HUES64 (cell line): Measurements from ENCODE around the gene SECISBP2L.

Source experiments
- H3K27ac ChIP-seq: 2 replicates; pipeline ENCODE4 v1.7.0; 2013; ENCODE audit warnings: low read depth, low read length, inconsistent platforms
- H3K27me3 ChIP-seq: 2 replicates; pipeline ENCODE4 v1.6.1; 2013; ENCODE audit warnings: mild to moderate bottlenecking, low read length; ENCODE audit not compliant: insufficient read depth
- H3K36me3 ChIP-seq: 2 replicates; pipeline ENCODE4 v1.6.1; 2013; ENCODE audit warnings: mild to moderate bottlenecking, low read length; ENCODE audit not compliant: insufficient read depth
- H3K4me1 ChIP-seq: 2 replicates; pipeline ENCODE4 v1.6.1; 2013; ENCODE audit warnings: mild to moderate bottlenecking, low read length, moderate library complexity; ENCODE audit not compliant: insufficient read depth
- H3K4me3 ChIP-seq: 2 replicates; pipeline ENCODE4 v1.5.1; 2013; ENCODE audit warnings: mild to moderate bottlenecking, low read length, moderate library complexity
- H3K9ac ChIP-seq: 2 replicates; pipeline ENCODE4 v1.6.1; 2013; ENCODE audit warnings: mild to moderate bottlenecking, low read depth, low read length
- H3K9me3 ChIP-seq: 2 replicates; pipeline ENCODE4 v1.6.1; 2013; ENCODE audit warnings: low read depth, low read length; ENCODE audit not compliant: insufficient read depth
- WGBS: fragments of 150-250, 120-280 bp; methylation state at CpG from one replicate; pipeline ENCODE4 v1.1.7; 2013; ENCODE audit warnings: missing lambda C conversion rate; 5-methylcytosine and 5-hydroxymethylcytosine counted together

Gene SECISBP2L

DNA sequence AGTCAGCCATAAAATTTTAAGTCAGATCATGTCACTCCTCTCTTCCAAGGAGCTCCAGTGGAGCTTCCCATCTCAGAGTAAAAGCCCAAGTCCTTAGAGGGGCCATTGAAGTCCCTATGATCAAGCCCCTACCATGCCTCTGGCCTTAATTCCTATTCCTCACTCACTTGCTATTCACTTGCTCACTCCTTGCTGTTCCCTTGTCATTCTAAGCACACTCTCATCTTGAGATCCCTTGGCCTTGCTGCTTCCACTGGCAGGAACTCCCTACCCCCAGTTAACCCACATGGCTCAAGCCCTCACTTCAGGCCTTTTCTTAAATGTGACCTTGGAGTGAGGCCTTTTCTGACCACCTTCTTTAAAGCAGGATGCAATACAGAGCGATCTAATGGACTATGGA, 12.3 kb upstream of the SECISBP2L start:
- peaks cover 6% of the 10 kb centered on the region for H3K4me1 ChIP-seq
- WGBS, result 88% methylated on average over 1 of the region's 1 CpG

DNA sequence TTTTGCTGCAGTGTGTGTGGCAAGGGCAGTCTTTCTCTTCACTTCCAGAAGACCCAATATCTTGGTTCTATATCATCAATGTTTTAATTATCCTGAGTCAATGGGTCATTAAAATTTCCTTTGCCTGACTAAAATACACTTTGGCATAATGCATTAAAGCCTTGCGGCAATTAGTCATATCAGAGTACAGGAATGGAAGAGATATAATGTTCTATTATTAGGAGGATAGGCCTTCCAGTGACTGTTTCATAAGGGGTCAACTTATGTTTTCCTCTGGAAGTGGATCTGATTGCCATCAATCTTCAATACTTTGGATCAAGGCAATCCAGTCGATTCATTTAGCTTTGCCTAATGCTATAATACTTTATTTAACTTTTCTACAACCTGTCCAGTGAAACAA, 9.4 kb upstream of the SECISBP2L start:
- H3K9ac ChIP-seq, result no peak overlapping the region
- H3K4me3 ChIP-seq, result no peak overlapping the region
- 96% methylated on average over 2 of the region's 2 CpGs for WGBS
- no peak overlapping the region for H3K27ac ChIP-seq
- H3K9me3 ChIP-seq, result 0 out of 2 replicates have a peak, but pooled peaks cover 3% of the 10 kb centered on the region
- H3K27me3 ChIP-seq, result no peaks in the 10 kb centered on the region
- H3K4me1 ChIP-seq, result no peaks in the 10 kb centered on the region
- H3K36me3 ChIP-seq, result no peaks in the 10 kb centered on the region

More for the DNA sequence above, 12.3 kb upstream of the SECISBP2L start:
- no peak overlapping the region for H3K9ac ChIP-seq
- peaks cover 3% of the 10 kb centered on the region; the same call in 1 of the 2 replicates for H3K27me3 ChIP-seq
- H3K9me3 ChIP-seq, result no peaks in the 10 kb centered on the region
- no peak overlapping the region for H3K27ac ChIP-seq
- H3K36me3 ChIP-seq, result no peaks in the 10 kb centered on the region
- H3K4me3 ChIP-seq, result no peak overlapping the region

DNA sequence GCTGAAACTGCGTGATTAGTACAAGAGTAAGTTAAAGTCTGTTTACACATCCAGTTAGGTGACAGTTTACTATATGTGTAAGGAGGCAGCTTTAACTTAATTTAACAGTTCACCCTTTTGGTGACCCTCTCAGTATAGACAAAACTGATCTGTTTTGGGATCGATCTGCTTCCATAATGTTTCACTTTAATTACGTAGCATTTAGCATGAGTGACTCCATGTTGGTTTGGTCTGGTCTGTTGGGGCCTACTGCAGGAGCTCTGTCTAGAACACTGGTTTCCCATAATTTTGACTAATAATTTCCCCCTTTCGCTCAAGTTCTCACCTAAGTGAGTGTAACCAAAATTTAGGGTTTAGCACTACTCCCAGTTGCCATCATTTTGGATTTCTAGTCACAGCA, 6.4 kb upstream of the SECISBP2L start:
- H3K9me3 ChIP-seq, result 0 out of 2 replicates have a peak, but pooled peaks cover 3% of the 10 kb centered on the region
- no peaks in the 10 kb centered on the region for H3K27me3 ChIP-seq
- no peak overlapping the region for H3K27ac ChIP-seq
- H3K36me3 ChIP-seq, result no peaks in the 10 kb centered on the region
- H3K4me1 ChIP-seq, result no peaks in the 10 kb centered on the region
- no peak overlapping the region for H3K9ac ChIP-seq
- WGBS, result 93% methylated on average over 4 of the region's 4 CpGs
- no peak overlapping the region for H3K4me3 ChIP-seq

DNA sequence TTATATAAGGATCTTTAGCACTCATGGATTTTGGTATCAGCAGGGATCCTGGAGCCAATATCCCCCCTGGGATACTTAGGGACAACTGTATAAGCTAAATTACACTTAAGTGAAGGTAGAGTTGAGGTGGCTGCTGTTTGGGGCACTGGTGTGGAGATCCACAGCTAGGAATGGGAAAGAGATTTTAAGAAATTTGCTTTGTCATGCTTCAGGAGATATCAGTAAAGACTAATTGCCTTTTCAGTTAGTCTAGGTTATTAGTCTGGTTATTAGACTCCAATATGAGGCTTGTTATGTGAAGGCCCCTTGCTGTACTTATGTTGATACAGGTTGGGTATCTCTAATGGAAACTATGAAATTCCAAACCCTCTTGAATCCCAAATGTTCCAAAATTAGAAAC, 1.2 kb upstream of the SECISBP2L start:
- Histone ChIP-seq H3K4me1 (peaks cover 14% of the 10 kb centered on the region; the same call in 1 of the 2 replicates), H3K9me3 (0 out of 2 replicates have a peak, but pooled peaks cover 3% of the 10 kb centered on the region), H3K27ac (no peak overlapping the region), H3K36me3 (no peaks in the 10 kb centered on the region), H3K27me3 (no peaks in the 10 kb centered on the region), H3K4me3 (no peak overlapping the region), H3K9ac (no peak overlapping the region)

DNA sequence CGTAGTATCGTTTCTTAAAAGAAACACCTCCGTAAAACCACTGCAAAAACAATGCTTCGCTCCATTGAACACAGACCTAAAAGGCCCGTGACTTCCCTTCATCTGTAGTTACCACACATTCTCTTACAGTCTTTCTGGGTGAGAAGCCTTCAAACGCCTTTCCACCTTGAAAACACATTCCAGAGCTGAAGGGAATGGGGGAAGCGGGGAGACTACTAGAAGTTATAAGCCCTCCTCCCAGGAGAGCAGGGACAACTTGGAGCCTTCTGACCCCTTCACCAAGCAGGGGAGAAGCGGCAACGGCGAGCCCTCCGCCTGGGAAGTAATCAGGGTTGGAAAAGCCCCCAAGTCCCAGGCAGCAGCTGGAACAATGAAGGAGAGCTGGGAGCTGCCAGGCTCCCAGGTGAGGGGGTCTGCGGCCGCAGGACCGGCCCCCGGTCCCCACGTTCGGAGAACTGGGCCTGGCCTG, 461 bp downstream of the SECISBP2L start:
- under 1% methylated on average over 17 of the region's 17 CpGs for WGBS
- peaks cover 14% of the 10 kb centered on the region; the same call in 1 of the 2 replicates for H3K4me1 ChIP-seq

DNA sequence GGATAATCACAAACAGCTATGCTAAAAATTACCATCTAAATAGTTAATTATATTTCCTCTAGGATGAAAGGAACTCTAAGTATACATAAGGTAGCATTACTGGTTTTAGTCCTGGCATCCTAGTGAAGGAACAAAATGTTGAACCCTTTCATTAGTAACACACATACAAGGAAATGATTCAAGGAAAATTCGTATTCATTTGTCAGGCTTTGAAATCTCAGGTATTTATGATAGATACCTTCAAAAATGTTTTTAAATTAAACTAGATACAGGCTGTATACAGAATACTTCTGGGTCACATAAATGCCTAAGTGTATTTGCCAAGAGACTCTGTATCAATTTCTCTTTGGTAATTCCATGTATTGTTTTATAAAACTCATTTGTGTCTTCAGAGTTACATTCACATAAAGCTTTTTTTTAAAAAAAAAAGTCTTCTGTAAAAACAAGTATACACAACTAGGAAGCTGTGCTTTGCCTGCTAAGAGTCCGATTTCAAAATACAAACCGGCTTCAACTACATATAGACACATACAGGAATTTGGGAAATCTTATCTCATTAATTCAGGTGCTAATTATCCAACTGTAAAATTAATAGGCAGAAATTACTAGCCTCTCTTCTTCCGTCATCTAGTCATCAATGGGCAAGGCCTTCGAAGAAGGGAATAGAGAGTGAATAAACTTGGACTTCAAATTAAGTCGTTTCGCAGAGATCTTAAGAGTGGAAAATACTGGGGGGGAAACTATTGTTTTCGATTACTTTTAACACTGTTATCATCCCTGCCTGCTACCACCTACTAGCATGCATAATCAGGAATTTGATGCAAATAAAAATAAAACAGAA, 1.3 kb downstream of the SECISBP2L start:
- Histone ChIP-seq H3K27ac (peak overlapping the region; percentile 65; the same call in 1 of the 2 replicates), H3K9me3 (no peaks in the 10 kb centered on the region)
- WGBS, result 17% methylated on average over 6 of the region's 8 CpGs

More for the DNA sequence above, 461 bp downstream of the SECISBP2L start:
- Histone ChIP-seq H3K36me3 (0 out of 2 replicates have a peak, but pooled peaks cover 3% of the 10 kb centered on the region), H3K27ac (peak overlapping the region; percentile 65), H3K27me3 (no peaks in the 10 kb centered on the region), H3K9me3 (no peaks in the 10 kb centered on the region), H3K9ac (peak overlapping the region; percentile 84), H3K4me3 (peak overlapping the region; percentile 76)

DNA sequence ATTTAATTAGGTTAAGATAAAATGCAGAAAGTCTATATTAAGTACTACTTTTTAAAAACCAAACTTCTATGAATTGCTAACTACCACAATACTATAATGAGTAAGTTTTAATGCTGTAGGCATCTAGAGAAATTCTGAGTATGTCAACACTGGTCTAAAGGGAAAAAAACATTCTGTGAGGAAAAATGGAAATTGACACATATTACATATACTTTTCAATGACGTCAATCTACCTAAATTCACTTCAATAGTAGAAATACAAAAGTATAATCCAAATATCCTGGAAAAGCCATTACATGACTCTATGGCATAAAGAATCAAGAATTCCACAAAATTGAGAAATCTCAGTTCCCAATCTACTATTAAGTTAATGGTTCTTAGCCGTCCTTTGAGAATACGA, 2.2 kb downstream of the SECISBP2L start:
- Histone ChIP-seq H3K4me3 (peak overlapping the region; percentile 76), H3K4me1 (peaks cover 14% of the 10 kb centered on the region; the same call in 1 of the 2 replicates), H3K36me3 (0 out of 2 replicates have a peak, but pooled peaks cover 3% of the 10 kb centered on the region), H3K9me3 (no peaks in the 10 kb centered on the region), H3K27ac (no peak overlapping the region), H3K27me3 (no peaks in the 10 kb centered on the region), H3K9ac (0 out of 2 replicates have a peak overlapping the region, but pooled peaks have one; percentile 16)
- WGBS, result 93% methylated on average over 3 of the region's 3 CpGs

More for the DNA sequence above, 1.3 kb downstream of the SECISBP2L start:
- Histone ChIP-seq H3K27me3 (no peaks in the 10 kb centered on the region), H3K4me1 (peaks cover 14% of the 10 kb centered on the region; the same call in 1 of the 2 replicates), H3K36me3 (0 out of 2 replicates have a peak, but pooled peaks cover 3% of the 10 kb centered on the region), H3K9ac (peak overlapping the region; percentile 84), H3K4me3 (peak overlapping the region; percentile 76)

DNA sequence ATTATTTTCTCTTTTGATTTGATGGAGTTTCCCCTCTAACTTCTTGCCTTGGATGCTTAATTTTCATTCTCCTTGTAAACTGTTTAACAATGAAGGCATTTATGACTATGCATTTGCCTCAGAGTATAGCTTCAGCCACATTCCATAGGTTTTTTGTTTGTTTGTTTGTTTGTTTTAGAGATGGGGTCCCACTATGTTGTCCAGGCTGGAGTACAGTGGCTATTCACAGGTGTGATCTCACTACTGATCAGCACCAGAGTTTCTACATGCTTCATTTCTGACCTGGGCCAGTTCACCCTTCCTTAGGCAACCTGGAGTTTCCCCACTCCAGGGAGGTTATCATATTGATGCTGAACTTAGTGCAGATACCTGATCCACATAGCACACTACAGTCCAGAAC, 4.1 kb downstream of the SECISBP2L start:
- no peaks in the 10 kb centered on the region for H3K27me3 ChIP-seq
- no peak overlapping the region for H3K9ac ChIP-seq
- H3K4me3 ChIP-seq, result no peak overlapping the region
- no peaks in the 10 kb centered on the region for H3K9me3 ChIP-seq
- H3K4me1 ChIP-seq, result peaks cover 14% of the 10 kb centered on the region; the same call in 1 of the 2 replicates
- H3K27ac ChIP-seq, result no peak overlapping the region
- 0 out of 2 replicates have a peak, but pooled peaks cover 3% of the 10 kb centered on the region for H3K36me3 ChIP-seq

DNA sequence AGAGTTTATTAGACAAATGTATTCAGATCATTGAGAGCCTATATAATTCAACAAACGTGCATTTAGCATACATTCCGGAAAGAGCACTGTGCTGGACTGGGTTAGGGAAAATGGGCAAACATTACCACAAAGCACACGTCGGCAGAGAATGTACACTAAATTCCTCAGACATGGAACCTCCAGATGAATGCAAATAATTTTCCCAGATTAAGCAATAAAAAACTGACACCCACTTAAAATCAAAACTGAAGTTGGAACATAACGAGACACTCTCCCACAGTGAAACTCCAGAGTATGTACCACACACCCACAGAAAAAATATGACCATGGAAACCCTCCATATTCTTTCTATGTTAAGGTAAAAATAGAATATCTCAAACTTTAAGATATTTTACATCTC, 4.8 kb downstream of the SECISBP2L start:
- Histone ChIP-seq H3K9ac (no peak overlapping the region), H3K36me3 (0 out of 2 replicates have a peak, but pooled peaks cover 3% of the 10 kb centered on the region), H3K27ac (no peak overlapping the region), H3K4me1 (peaks cover 14% of the 10 kb centered on the region; the same call in 1 of the 2 replicates), H3K4me3 (no peak overlapping the region), H3K9me3 (no peaks in the 10 kb centered on the region), H3K27me3 (no peaks in the 10 kb centered on the region)
- 91% methylated on average over 5 of the region's 5 CpGs for WGBS

DNA sequence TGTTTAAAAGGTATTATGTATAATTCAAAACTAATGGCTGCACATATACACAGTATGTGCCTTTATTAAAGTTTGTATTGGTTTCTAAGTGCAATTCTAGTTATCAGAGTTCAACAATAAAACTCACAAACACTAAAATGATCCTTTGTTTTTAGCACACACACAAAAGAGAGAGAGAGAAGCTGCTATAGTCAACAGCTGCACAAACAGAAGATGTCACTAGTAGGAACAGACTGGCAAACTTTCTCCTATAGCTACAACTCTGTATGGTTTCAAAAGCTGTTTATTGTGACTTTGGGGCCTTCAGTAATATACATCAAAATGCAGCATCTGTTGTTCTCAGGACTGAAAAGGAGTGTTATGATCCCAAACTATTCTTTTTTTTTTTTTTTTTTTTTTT, 6.1 kb downstream of the SECISBP2L start:
- Histone ChIP-seq H3K4me3 (no peak overlapping the region), H3K4me1 (peaks cover 13% of the 10 kb centered on the region; the same call in 1 of the 2 replicates), H3K9ac (no peak overlapping the region), H3K27ac (no peak overlapping the region), H3K36me3 (peaks cover 13% of the 10 kb centered on the region), H3K27me3 (no peaks in the 10 kb centered on the region), H3K9me3 (no peaks in the 10 kb centered on the region)

DNA sequence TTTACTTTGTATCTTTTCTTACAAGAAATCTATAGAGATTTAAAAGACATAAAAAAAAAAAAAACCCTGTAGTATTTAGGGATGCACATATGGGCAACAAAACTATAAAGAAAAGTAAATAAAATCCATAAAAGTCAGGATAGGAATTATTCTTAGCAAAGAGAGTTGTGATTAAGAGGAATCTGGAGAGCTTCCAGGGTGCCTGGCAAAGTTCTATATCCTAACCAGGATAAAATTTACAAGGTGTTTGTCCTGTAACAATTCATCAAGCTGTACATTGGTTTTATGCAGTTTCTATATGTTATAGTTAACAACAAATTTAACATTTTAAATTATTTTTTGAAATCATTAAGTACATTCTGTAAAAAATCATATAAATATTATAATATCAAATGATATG, 7.9 kb downstream of the SECISBP2L start:
- Histone ChIP-seq H3K27me3 (no peaks in the 10 kb centered on the region), H3K27ac (no peak overlapping the region), H3K4me1 (peaks cover 7% of the 10 kb centered on the region), H3K4me3 (no peak overlapping the region), H3K36me3 (peaks cover 17% of the 10 kb centered on the region), H3K9ac (no peak overlapping the region), H3K9me3 (no peaks in the 10 kb centered on the region)
